ENCODE measurements around the gene PNPLA7. TPM values are rescaled to one million over a fixed set of nuclear protein-coding genes. Genes with fewer than 3 reads are reported as not detected.
A peak's percentile ranks its signal among the peaks of the same experiment; 100 is the strongest.
"Not testable (repeated sequence)": the region's sequence is repeated elsewhere in the genome, so short reads cannot be mapped to it uniquely, and the experiment has no call there.

The PNPLA7 gene
- total RNA-seq, 1 donor from 2014 or later: 1.5 TPM

DNA sequence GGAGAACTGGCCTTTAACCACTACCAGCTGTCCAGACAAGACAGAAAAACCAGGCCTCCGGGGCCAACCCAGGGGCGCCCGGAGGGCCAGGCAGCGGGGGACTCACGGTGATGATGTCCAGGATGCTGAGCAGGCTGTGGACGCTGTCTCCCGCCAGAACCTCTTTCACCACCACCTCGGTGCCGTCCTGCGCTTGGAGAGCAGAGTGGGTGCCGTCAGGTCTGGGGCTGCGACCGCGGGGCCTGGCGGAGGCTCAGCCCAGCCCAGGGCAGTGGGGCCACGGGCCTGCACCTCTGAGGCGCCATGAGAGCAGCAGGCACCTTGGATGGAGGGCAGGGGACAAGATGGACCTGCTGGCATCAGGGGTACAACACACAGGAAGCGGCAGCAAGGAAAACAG is 9.7 kb downstream of the PNPLA7 start:
- no peak for DNase-seq

DNA sequence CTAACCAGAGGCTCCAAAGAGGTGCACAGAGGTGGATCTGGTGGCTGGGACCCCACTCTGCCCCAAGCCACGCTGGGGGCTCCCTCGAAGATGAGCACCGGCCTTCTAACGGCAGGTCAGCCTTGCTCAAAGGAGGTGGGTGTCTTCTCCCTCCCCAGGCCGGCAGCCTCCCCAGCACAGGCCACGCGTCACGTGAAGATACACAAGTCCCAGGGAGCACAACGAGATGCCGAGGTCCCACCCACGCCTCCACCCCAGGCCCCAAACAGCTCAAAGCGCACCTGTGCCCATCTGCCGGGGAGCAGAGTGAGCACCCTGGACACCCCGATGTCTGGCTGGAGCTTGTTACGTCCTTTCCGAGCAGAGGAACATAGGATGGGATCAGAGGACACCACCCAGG is 12.1 kb downstream of the PNPLA7 start:
- DNase-seq: no peak

DNA sequence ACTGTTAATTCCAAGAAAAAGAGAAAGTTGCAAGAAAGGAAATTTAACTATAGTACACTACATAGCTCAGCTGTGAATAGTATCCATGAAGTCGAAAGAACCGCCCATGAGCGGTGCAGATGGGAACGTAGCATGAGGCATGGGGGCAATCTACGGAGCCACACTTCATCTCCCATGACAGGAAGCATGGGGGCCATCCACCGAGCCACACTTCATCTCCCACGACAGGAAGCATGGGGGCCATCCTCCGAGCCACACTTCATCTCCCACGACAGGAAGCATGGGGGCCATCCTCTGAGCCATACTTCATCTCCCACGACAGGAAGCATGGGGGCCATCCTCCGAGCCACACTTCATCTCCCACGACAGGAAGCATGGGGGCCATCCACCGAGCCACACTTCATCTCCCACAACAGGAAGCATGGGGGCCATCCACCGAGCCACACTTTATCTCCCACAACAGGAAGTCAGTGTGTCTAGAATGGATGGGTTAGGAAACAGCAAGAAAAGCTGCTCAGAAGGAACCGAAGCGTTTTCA is 13.5 kb downstream of the PNPLA7 start:
- not testable (repeated sequence) for DNase-seq

DNA sequence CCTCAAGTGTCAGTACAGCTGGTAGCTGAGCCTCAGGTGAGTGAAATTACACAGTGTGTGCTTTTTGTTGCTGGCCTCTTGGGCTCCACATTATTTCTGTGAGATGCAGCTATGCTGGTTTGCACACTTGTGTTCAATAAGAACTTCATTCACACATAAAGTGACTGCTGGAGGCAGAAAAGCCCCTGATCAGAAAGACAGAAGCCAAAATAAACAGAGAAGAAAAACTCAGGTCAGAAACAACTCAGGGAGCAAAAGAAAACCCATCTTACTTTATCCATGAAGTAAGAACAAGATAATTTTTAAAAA is 15.1 kb downstream of the PNPLA7 start:
- no peak for DNase-seq

DNA sequence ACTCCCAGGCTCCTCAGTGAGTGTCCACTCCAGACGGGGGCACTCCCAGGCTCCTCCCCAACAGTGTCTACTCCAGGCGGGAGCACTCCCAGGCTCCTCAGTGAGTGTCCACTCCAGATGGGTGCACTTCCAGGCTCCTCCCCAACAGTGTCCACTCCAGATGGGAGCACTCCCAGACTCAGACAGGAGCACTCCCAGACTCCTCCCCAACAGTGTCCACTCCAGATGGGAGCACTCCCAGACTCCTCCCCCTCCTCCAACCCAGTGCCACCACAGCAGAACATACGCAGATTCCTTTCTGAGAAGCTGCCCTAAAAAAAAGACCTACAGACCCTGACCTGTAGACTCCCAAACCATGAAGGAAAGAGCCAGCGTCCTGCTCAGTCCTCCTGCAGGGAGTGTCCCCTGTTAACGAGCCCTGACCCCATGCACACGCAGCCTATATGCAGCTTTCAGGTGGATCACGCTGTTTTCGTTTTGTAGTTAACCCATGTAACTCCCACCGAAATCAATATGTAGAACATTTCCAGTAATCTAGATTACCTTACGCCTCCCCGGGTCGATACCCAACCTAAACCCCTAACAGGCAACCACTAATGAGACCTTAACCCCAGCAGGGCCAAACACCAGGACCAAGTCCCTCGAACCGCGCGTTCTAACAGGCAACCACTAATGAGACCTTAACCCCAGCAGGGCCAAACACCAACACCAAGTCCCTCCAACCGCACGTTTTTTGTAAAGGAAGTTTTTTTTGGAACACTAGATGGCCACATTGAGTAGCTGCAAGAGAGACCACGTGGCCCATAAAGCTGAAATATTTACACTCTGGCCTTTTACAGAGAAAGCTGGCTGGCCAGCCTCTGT is 15.7 kb downstream of the PNPLA7 start:
- peak; percentile 75 for DNase-seq

DNA sequence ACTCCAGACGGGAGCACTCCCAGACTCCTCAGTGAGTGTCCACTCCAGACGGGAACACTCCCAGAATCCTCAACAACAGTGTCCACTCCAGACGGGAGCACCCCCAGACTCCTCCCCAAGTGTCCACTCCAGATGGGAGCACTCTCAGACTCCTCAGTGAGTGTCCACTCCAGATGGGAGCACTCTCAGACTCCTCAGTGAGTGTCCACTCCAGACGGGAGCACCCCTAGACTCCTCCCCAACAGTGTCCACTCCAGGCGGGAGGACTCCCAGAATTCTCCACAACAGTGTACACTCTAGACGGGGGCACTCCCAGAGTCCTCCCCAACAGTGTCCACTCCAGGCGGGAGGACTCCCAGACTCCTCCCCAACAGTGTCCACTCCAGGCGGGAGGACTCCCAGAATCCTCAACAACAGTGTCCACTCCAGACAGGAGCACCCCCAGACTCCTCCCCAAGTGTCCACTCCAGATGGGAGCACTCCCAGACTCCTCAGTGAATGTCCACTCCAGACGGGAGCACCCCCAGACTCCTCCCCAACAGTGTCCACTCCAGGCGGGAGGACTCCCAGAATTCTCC is 17.2 kb downstream of the PNPLA7 start:
- DNase-seq: not testable (repeated sequence)

DNA sequence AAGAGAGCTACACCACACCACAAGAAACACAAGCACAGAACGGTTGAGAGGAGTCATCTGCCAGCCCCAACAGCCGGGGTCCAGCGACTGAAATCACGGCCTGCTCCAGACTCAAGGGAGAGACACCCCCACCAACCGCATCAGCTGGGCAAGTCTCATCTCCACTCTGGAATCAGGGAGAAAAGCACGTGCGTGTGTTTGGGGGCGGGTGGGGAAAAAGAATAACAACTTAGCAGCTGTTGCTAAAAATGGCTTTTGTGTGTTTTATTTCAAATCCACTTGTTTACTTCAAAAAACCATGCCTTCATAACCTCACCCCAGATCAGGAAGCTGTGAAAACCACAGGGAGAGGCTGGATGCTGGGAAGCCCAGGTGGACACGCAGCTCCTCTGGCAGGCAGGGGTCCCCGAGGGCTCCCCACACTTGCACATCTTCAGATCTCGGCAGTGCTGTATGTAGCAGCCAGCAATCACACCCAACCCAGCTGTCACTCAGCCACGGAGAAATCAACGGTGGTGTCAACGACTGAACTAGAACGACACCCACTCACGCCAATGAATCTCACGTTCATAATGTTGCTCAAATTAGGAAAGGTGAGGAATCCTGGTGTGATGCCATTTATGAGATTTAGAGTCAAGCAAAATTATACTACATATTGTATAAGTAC is 19.0 kb downstream of the PNPLA7 start:
- peak; percentile 37 for DNase-seq

DNA sequence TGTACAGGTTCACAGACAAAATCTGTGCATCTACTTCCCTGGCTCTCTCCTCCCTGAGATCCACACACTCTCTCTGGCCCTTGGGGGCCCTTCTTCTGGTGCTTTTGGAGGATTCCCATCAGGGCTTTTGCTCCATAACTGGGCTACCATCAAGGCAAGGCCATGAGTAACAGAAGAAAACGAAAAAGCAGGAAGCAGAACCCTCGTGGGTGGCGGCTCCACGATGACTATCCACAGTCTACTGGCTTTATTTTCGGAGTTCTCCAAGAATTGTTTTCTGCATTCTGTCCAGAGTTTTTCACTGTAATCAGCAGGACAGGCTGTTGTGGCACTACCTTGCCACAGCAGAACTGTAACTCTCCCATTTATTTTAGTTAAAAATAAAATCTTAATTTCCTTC is 19.9 kb downstream of the PNPLA7 start:
- no peak for DNase-seq

DNA sequence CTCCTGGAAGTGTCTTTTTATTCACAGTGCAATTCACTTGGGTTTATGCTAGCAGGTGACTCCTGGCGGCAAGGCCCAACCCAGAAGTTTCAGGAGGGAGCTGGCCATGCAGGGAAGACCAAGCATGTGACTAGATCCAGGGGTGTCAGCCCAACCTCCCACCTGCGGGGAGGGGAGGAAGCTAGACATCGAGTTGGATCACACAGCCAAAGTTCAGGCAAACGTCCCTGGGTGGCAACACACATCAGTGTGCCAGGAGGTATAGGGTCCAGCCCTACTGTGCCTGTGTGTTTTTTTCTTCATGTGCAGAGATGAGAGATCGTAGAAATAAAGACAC is 25.3 kb downstream of the PNPLA7 start:
- no peak for DNase-seq

DNA sequence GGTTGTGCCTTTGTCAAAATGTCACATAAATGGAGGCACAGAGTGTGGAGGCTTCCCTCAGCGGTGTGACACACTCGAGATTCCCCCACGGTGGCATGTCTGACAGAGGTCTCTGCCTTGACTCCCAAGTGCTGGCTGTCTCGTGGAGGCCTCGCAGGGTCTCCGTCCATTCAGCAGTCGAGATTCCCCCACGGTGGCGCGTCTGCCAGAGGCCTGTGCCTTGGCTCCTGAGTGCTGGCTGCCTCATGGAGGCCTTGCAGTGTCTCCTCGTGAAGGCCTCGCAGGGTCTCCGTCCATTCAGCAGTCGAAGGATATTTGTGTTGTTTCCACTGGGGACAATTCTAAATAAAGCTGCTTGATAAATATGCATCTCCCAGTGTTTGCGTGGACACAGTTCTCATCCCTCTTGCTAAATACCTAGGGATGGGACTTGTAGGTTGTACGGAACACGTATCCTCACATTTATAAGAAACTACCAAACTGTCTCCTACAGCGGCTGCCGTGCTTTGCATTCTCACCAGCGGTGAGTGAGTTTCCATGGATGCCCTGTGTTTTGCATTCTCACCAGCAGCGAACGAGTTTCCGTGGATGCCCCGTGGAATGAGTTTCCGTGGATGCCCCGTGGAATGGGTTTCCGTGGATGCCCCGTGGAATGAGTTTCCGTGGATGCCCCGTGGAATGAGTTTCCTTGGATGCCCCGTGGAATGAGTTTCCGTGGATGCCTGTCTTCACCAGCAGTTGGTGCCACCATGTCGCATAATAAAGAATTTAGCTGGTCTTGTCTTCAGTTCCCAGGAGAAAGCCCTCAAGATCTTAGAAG is 25.8 kb downstream of the PNPLA7 start:
- no peak for DNase-seq

DNA sequence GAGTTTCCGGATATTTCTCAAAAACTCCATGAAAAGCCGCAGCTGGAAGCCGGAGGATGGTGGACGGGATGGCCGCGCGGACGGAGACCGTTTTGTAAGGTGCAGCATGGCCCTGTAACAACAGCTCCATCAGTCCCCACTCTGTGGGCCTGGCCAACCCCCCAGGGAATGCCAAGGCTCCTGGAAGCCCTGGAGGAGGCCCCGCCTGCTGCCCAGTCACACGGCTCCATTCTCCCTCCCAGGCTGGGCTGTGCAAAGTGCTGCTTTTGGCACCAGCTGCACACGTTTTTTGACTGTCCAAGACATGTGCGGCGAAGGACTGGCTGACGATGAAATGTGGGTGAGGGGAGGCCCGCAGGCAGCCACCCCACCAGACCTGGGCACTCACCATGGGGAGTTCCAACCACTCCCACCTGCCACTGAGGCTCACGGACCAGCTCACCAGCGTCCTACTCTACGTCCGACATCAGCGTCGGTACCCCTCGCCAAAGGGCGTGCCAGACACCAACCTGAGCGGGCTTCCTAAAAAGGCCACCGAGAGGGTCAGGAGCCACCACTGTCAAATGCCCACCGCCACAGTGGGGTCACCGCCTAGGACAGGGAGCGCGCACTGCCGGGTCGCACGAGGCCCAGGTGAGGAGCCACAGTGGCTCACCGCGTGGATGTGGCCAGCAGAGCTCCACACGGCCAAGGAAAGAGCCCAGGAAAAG is 27.3 kb downstream of the PNPLA7 start:
- no peak for DNase-seq

DNA sequence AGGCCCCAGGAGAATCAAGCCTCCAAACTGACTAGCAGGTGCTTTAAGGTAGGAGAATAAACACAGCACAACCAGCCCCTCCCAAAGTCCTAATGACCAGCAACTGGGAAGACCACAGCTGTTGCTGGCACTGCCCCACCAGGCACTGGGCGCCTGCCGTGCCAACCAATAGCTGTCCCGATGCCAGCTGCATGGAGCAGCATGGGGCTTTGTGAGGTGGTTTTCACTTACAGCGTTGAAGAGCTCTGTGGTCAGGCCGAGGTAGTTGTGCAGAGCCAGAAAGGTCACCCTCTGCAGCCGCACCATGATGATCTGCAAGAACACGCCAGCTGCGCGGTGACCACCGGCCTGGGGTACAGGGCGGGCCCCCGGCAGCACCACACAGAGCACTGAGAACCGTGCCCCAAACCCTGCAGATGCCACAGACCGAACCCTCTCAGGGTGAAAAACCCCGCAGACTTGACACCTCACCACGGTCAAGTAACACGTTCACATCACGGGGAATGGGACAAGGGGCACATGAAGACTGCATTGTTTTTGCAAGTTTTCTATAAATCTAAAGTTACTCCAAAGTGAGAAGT is 28.7 kb downstream of the PNPLA7 start:
- DNase-seq: peak; percentile 82

DNA sequence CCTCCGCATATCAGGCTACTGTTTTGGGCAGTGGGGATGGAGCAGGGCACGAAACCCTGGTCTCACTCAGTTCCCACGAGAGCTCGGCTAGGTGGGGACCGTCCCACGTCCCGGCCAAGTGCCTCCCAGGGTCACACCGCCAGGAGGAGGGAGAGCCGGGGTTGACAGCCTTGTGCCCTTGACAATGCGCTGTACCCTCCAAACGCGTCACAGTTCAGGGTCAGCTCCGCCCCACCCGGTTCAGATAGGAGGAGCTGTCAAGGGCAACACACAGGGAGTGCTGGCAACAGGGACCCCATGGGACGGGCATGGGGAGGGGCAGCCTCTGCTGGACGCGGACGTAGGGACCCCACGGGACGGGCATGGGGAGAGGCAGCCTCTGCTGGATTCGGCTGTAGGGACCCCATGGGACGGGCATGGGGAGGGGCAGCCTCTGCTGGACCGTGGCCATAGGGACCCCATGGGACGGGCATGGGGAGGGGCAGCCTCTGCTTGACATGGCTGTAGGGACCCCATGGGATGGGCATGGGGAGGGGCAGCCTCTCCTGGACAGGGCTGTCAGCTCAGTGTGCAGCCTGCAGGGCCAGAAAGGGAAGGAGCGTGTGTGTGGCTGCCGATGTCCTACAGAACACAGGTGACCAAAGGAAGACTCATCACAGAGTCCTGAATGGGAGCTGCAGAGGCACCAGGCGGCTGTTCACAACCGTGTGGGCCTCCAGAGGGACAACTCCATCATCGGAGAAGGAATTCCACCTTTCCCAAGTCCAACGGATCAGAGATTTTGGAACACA is 29.4 kb downstream of the PNPLA7 start:
- DNase-seq: no peak

DNA sequence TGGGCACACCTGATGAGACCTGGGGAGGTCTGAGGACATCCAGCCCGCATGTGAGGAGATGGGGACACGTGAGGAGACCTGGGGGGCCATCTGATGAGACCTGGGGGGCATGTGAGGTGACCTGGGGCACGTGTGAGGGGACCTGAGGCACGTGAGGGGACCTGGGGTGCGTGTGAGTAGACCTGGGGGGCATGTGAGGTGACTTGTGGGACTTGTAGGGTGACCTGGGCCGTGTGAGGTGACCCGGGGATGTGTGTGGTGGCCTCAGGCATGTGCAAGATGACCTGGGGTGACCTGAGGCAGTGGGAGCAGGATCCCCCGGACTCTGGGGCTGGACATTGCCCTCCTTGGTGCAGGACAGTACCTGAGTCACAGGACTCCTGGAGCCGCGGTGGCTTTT is 30.6 kb downstream of the PNPLA7 start:
- no peak for DNase-seq

DNA sequence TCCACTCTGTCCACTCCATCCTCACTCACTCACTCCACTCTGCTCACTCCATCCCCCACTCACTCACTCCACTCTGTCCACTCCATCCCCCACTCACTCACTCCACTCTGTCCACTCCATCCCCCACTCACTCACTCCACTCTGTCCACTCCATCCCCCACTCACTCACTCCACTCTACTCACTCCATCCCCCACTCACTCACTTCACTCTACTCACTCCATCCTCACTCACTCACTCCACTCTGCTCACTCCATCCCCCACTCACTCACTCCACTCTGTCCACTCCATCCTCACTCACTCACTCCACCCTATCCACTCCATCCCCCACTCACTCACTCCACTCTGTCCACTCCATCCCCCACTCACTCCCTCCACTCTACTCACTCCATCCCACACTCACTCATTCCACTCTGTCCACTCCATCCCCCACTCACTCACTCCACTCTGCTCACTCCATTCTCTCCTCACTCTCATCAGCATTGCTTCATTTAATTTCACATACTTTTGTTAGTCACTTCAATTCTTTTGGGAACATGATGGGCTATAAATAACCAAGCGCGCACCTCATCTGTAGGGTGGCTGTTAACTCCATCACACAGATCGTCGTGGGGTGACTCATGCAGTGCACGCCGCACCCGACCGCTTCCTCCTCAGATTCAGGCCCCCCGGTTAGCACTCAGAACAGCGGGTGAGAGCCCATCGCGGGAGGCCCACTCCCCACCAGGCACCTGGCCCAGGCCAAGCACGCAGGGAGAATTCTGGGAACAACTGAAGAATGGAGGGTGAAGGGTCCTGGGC is 31.3 kb downstream of the PNPLA7 start:
- not testable (repeated sequence) for DNase-seq

DNA sequence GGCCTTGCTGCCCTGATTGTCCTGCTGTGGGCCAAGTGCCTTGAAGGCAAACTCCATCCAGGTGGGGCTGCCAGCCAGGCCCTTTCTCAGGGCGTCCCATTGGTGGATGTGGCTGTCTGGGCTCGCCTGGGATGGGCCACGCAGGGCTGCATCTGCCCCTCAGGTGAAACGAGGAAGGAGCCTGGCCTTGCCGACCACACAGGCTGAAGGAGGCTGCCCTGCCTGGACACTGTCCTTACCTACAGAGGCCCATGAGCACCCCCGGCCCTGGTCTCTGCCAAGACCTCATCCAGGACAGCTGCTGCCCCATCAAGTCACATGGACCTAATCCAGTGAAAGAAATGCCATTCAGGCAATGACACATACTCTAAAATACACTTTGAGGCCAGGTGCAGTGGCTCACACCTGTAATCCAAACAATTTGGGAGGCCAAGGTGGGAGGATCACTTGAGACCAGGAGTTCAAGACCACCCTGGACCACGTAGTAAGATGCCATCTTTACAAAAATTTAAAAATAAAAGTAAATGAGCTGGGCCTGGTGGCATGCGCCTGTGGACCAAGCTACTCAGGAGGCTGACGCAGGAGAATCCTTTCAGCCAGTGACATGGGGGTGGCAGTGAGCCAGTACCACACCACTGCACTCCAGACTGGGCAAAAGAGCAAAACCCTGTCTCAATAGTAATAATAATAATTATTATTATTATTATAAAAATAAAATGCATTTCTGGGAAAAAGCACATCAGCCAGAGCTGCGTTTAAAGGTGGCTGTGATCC is 33.9 kb downstream of the PNPLA7 start:
- no peak for DNase-seq

DNA sequence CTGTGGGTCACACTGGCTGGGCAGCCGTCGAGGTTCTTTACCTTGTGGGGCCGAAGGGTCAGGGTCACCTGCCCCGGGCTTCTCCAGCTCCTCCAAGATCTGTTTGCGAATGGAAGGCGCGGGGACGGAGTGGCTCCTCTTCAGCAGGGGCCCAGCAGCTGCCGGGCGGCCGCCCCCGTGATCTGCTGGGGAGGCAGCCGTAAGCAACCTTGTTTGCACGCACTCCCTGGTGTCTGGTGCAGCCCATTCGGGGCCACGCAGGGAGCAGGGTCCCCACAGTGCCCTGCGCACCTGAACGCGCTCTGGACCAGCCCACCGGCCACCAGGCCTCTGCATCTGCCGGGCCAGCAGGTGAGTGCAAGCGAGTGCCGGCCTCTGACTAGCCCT is 34.9 kb downstream of the PNPLA7 start:
- no peak for DNase-seq

DNA sequence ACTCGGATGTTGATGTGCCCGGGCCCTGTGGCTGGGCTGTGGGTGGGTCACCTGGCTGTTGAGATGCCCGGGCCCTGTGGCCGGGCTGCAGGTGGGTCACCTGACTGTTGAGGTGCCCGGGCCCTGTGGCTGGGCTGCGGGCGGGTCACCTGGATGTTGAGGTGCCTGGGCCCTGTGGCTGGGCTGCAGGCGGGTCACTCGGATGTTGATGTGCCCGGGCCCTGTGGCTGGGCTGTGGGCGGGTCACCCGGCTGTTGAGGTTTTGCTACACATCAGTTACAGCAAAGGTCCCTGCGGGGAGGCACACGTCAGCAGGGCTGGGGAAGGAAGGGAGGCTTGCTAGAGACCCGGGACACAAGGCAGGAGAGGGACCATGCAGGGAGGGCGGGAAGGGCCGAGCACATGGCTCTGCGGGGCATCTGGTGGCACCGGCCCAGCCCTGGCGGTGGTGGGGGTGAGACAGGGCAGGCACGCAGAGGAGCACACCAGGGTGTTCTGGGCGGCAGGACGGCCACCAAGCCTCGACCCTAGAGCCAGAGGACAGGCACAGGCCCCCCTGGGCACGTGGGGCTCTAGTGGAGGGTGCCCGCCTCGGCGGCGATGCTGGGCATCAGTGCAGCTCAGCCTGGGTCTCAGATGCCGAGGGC is 35.4 kb downstream of the PNPLA7 start:
- no peak for DNase-seq
